ENCODE measurements around the gene SMOC2. TPM values are rescaled to one million over a fixed set of nuclear protein-coding genes. Genes with fewer than 3 reads are reported as not detected.

Gene SMOC2
- total and polyA plus RNA-seq, 2 donors (not counting 1 experiment from before 2014, with no cell fraction given): 0.37 TPM; not detected in 1

DNA sequence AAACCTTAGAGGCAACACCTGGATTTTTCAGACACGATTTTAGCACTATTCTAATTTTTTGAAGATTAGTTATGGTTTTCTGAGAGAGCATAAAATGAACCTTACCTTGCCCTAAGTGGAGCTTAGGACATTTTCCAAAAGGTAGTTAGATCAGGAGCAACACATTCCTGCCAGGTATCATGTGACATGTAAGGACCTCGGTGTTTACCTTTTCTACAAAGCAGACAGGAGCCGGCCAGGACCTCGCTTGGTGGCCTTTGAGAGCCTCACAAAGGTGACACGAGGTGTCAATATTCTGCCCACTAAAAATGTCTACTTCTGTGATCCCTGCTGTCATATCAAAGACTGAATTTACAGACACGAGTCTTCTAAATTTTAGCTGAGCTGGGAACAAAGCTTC lies 174.9 kb downstream of the SMOC2 start:
- POLR2A ChIA-PET: no interaction called here
- ATAC-seq (ENCODE audit: low read depth): no peak
- no peak overlapping the region for H3K27ac Mint-ChIP-seq

GRCh38 chr6:168616816-168617765 lies 176.1 kb downstream of the SMOC2 start:
- DNase-seq (no peak), ATAC-seq (ENCODE audit: low read depth) (no peak)
- Mint-ChIP-seq H3K27me3 (no peaks in the 10 kb centered on the region), H3K9me3 (ENCODE audit: insufficient read depth) (peaks cover 3% of the 10 kb centered on the region), H3K4me1 (no peaks in the 10 kb centered on the region), H3K4me3 (no peak overlapping the region), H3K27ac (no peak overlapping the region)
- no peaks in the 10 kb centered on the region for H3K4me1 ChIP-seq (ENCODE audit: control insufficient read depth in 2 of 2, insufficient read depth in 2 of 2, low read length in 2 of 2)
- no peak overlapping the region for H3K9ac ChIP-seq (ENCODE audit: low read length)
- no peak overlapping the region for H3K4me3 ChIP-seq (ENCODE audit: control extremely low read depth in 1 of 5, extremely low read depth in 1 of 5, insufficient read depth in 1 of 5, low read depth in 2 of 5, low read length in 4 of 5)
- no peak overlapping the region for H2AFZ ChIP-seq (ENCODE audit: insufficient read depth, low read depth, low read length, poor library complexity, severe bottlenecking)
- CTCF ChIA-PET: no interaction called here
- H3K36me3 ChIP-seq (replicated peaks in 1 of 2; ENCODE audit: control extremely low read depth in 1 of 2, control insufficient read depth in 1 of 2, extremely low read depth in 1 of 2, insufficient read depth in 2 of 2, low read length in 1 of 2): no peaks in the 10 kb centered on the region
- H3K4me2 ChIP-seq (replicated peaks; ENCODE audit: low read depth, low read length, poor library complexity, severe bottlenecking): no peak overlapping the region
- POLR2A ChIA-PET: no interaction called here
- peaks cover 0 to 39% (median 5%) of the 10 kb centered on the region in 3 donors for H3K9me3 ChIP-seq (ENCODE audit: control extremely low read depth in 1 of 3, control insufficient read depth in 2 of 3, insufficient read depth in 1 of 3, low read length in 2 of 3)
- 82% methylated on average over 19 of the region's 21 CpGs for WGBS (ENCODE audit: insufficient coverage)
- intact Hi-C loops (cut with micrococcal nuclease): no loop called here
- H3K79me2 ChIP-seq (ENCODE audit: control insufficient read depth, insufficient read depth, low read length): no peaks in the 10 kb centered on the region
- H4K20me1 ChIP-seq (ENCODE audit: control insufficient read depth, insufficient read depth, low read length, poor library complexity, severe bottlenecking): no peaks in the 10 kb centered on the region
- no peak for TF ChIP-seq EZH2 (IDR thresholded peaks at IDR 0.05; ENCODE audit: borderline replicate concordance, insufficient read depth, low read depth, low read length, poor library complexity, severe bottlenecking)
- TF ChIP-seq, protein P1, sequence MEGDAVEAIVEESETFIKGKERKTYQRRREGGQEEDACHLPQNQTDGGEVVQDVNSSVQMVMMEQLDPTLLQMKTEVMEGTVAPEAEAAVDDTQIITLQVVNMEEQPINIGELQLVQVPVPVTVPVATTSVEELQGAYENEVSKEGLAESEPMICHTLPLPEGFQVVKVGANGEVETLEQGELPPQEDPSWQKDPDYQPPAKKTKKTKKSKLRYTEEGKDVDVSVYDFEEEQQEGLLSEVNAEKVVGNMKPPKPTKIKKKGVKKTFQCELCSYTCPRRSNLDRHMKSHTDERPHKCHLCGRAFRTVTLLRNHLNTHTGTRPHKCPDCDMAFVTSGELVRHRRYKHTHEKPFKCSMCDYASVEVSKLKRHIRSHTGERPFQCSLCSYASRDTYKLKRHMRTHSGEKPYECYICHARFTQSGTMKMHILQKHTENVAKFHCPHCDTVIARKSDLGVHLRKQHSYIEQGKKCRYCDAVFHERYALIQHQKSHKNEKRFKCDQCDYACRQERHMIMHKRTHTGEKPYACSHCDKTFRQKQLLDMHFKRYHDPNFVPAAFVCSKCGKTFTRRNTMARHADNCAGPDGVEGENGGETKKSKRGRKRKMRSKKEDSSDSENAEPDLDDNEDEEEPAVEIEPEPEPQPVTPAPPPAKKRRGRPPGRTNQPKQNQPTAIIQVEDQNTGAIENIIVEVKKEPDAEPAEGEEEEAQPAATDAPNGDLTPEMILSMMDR (IDR thresholded peaks at IDR 0.05): no peak
- H3K27me3 ChIP-seq (replicated peaks in 1 of 4; ENCODE audit: control extremely low read depth in 1 of 4, control insufficient read depth in 3 of 4, insufficient read depth in 4 of 4, low read length in 3 of 4): no peaks in the 10 kb centered on the region
- no peak overlapping the region for H3K27ac ChIP-seq (ENCODE audit: low read length in 2 of 2)

More for the DNA sequence above, 174.9 kb downstream of the SMOC2 start:
- Mint-ChIP-seq H3K9me3 (ENCODE audit: insufficient read depth) (no peaks in the 10 kb centered on the region), H3K4me1 (no peaks in the 10 kb centered on the region), H3K4me3 (no peak overlapping the region), H3K27me3 (no peaks in the 10 kb centered on the region)
- CTCF ChIA-PET: no interaction called here
- no peak for DNase-seq
- Histone ChIP-seq H3K4me1 (ENCODE audit: control insufficient read depth in 2 of 2, insufficient read depth in 2 of 2, low read length in 2 of 2) (no peaks in the 10 kb centered on the region), H2AFZ (ENCODE audit: insufficient read depth, low read depth, low read length, poor library complexity, severe bottlenecking) (no peak overlapping the region), H3K36me3 (replicated peaks in 1 of 2; ENCODE audit: control extremely low read depth in 1 of 2, control insufficient read depth in 1 of 2, extremely low read depth in 1 of 2, insufficient read depth in 2 of 2, low read length in 1 of 2) (no peaks in the 10 kb centered on the region), H4K20me1 (ENCODE audit: control insufficient read depth, insufficient read depth, low read length, poor library complexity, severe bottlenecking) (no peaks in the 10 kb centered on the region), H3K27me3 (replicated peaks in 1 of 4; ENCODE audit: control extremely low read depth in 1 of 4, control insufficient read depth in 3 of 4, insufficient read depth in 4 of 4, low read length in 3 of 4) (no peaks in the 10 kb centered on the region), H3K79me2 (ENCODE audit: control insufficient read depth, insufficient read depth, low read length) (no peaks in the 10 kb centered on the region), H3K9ac (ENCODE audit: low read length) (no peak overlapping the region), H3K4me3 (ENCODE audit: control extremely low read depth in 1 of 5, extremely low read depth in 1 of 5, insufficient read depth in 1 of 5, low read depth in 2 of 5, low read length in 4 of 5) (no peak overlapping the region), H3K4me2 (replicated peaks; ENCODE audit: low read depth, low read length, poor library complexity, severe bottlenecking) (no peak overlapping the region), H3K27ac (ENCODE audit: low read length in 2 of 2) (no peak overlapping the region), H3K9me3 (ENCODE audit: control extremely low read depth in 1 of 3, control insufficient read depth in 2 of 3, insufficient read depth in 1 of 3, low read length in 2 of 3) (peaks cover 0 to 38% (median 3%) of the 10 kb centered on the region in 3 donors)
- TF ChIP-seq, protein P1 (IDR thresholded peaks at IDR 0.05): no peak
- TF ChIP-seq EZH2 (IDR thresholded peaks at IDR 0.05; ENCODE audit: borderline replicate concordance, insufficient read depth, low read depth, low read length, poor library complexity, severe bottlenecking): no peak
- intact Hi-C loops (cut with micrococcal nuclease): no loop called here
- WGBS (ENCODE audit: insufficient coverage): 92% methylated on average over 4 of the region's 6 CpGs

Measured in B cell (primary cell).